ENCODE data around the gene KRTAP16-1. TPM values are rescaled to one million over a fixed set of nuclear protein-coding genes. Genes with fewer than 3 reads are reported as not detected.

KRTAP16-1 gene
- total and polyA plus RNA-seq, 2 of the 13 experiments (the other 11 are each of a cell fraction or from before 2014, with no cell fraction given), result not detected

DNA sequence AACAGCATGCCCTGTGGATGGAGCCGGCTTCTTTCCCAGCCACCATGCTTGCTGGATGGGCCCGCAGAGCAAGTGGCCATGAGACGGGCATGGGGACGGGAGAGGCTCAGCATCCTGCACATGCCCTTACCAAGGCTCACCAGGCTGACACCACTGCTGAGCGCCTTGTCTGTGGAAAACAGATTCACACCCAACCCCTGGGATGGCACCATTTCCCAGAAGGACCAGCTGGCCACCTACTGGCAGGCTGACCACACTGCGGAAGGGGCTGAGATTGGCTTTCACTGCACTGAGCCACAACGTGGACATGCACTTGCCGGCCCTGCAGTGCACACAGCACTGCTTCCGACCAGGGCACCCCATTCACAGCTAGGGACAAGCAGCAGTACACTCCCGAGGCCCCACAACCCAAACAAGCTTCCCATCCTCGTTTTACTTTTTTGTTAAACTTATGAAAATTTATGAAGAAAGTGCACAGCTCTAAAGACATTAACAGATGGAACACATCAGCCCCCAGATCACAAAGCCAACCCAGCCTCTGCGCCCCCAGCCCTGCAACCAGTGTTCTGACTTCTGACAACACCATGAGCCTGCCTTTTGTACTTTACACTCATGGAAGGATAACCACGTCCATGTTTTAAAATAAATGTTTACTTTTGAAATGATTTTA, 20.3 kb upstream of the KRTAP16-1 start (continued):
- TF ChIP-seq, protein P1, sequence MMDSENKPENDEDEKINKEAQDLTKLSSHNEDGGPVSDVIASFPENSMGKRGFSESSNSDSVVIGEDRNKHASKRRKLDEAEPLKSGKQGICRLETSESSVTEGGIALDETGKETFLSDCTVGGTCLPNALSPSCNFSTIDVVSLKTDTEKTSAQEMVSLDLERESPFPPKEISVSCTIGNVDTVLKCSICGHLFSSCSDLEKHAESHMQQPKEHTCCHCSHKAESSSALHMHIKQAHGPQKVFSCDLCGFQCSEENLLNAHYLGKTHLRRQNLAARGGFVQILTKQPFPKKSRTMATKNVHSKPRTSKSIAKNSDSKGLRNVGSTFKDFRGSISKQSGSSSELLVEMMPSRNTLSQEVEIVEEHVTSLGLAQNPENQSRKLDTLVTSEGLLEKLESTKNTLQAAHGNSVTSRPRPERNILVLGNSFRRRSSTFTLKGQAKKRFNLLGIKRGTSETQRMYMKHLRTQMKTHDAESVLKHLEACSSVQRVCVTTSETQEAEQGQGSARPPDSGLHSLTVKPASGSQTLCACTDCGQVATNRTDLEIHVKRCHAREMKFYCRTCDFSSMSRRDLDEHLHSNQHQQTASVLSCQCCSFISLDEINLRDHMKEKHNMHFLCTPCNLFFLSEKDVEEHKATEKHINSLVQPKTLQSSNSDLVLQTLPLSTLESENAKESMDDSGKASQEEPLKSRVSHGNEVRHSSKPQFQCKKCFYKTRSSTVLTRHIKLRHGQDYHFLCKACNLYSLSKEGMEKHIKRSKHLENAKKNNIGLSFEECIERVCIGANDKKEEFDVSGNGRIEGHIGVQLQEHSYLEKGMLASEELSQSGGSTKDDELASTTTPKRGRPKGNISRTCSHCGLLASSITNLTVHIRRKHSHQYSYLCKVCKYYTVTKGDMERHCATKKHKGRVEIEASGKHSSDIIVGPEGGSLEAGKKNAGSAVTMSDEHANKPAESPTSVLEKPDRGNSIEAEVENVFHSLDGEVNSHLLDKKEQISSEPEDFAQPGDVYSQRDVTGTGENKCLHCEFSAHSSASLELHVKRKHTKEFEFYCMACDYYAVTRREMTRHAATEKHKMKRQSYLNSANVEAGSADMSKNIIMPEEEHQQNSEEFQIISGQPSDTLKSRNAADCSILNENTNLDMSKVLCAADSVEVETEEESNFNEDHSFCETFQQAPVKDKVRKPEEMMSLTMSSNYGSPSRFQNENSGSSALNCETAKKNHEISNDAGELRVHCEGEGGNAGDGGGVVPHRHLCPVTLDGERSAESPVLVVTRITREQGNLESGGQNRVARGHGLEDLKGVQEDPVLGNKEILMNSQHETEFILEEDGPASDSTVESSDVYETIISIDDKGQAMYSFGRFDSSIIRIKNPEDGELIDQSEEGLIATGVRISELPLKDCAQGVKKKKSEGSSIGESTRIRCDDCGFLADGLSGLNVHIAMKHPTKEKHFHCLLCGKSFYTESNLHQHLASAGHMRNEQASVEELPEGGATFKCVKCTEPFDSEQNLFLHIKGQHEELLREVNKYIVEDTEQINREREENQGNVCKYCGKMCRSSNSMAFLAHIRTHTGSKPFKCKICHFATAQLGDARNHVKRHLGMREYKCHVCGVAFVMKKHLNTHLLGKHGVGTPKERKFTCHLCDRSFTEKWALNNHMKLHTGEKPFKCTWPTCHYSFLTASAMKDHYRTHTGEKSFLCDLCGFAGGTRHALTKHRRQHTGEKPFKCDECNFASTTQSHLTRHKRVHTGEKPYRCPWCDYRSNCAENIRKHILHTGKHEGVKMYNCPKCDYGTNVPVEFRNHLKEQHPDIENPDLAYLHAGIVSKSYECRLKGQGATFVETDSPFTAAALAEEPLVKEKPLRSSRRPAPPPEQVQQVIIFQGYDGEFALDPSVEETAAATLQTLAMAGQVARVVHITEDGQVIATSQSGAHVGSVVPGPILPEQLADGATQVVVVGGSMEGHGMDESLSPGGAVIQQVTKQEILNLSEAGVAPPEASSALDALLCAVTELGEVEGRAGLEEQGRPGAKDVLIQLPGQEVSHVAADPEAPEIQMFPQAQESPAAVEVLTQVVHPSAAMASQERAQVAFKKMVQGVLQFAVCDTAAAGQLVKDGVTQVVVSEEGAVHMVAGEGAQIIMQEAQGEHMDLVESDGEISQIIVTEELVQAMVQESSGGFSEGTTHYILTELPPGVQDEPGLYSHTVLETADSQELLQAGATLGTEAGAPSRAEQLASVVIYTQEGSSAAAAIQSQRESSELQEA (CRISPR knock-in tag; IDR thresholded peaks at IDR 0.05; ENCODE audit: not compliant biosample characterization), result no peak
- TF ChIP-seq PTBP1 (IDR thresholded peaks at IDR 0.05; ENCODE audit: low read depth, low read length, poor library complexity, severe bottlenecking), result no peak
- TF ChIP-seq, protein P2, sequence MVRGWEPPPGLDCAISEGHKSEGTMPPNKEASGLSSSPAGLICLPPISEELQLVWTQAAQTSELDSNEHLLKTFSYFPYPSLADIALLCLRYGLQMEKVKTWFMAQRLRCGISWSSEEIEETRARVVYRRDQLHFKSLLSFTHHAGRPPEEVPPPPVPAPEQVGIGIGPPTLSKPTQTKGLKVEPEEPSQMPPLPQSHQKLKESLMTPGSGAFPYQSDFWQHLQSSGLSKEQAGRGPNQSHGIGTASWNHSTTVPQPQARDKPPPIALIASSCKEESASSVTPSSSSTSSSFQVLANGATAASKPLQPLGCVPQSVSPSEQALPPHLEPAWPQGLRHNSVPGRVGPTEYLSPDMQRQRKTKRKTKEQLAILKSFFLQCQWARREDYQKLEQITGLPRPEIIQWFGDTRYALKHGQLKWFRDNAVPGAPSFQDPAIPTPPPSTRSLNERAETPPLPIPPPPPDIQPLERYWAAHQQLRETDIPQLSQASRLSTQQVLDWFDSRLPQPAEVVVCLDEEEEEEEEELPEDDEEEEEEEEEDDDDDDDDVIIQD (CRISPR knock-in tag; IDR thresholded peaks at IDR 0.05; ENCODE audit: low read depth), result no peak
- no peak for TF ChIP-seq ZNF451 (CRISPR knock-in tag; IDR thresholded peaks at IDR 0.05)
- TF ChIP-seq TMF1 (CRISPR knock-in tag; IDR thresholded peaks at IDR 0.05; ENCODE audit: low read depth), result no peak
- TF ChIP-seq ZNF816 (CRISPR knock-in tag; IDR thresholded peaks at IDR 0.05; ENCODE audit: borderline replicate concordance), result no peak
- TF ChIP-seq, protein P3, sequence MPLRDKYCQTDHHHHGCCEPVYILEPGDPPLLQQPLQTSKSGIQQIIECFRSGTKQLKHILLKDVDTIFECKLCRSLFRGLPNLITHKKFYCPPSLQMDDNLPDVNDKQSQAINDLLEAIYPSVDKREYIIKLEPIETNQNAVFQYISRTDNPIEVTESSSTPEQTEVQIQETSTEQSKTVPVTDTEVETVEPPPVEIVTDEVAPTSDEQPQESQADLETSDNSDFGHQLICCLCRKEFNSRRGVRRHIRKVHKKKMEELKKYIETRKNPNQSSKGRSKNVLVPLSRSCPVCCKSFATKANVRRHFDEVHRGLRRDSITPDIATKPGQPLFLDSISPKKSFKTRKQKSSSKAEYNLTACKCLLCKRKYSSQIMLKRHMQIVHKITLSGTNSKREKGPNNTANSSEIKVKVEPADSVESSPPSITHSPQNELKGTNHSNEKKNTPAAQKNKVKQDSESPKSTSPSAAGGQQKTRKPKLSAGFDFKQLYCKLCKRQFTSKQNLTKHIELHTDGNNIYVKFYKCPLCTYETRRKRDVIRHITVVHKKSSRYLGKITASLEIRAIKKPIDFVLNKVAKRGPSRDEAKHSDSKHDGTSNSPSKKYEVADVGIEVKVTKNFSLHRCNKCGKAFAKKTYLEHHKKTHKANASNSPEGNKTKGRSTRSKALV (CRISPR knock-in tag; IDR thresholded peaks at IDR 0.05), result no peak
- no peak for TF ChIP-seq ZZZ3 (CRISPR knock-in tag; IDR thresholded peaks at IDR 0.05; ENCODE audit: borderline replicate concordance)
- TF ChIP-seq, protein P4, sequence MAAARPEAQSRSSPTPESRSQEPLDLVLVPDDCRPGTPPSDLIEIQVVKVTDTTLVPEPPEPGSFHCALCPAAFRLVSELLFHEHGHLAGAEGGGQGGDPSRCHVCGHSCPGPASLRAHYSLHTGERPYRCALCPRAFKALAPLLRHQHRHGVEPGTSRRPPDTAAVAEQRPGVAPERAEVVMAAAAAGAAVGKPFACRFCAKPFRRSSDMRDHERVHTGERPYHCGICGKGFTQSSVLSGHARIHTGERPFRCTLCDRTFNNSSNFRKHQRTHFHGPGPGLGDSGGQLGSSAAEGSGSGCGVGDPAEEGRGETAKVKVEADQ (CRISPR knock-in tag; IDR thresholded peaks at IDR 0.05; ENCODE audit: borderline replicate concordance), result no peak
- TF ChIP-seq, protein P5, sequence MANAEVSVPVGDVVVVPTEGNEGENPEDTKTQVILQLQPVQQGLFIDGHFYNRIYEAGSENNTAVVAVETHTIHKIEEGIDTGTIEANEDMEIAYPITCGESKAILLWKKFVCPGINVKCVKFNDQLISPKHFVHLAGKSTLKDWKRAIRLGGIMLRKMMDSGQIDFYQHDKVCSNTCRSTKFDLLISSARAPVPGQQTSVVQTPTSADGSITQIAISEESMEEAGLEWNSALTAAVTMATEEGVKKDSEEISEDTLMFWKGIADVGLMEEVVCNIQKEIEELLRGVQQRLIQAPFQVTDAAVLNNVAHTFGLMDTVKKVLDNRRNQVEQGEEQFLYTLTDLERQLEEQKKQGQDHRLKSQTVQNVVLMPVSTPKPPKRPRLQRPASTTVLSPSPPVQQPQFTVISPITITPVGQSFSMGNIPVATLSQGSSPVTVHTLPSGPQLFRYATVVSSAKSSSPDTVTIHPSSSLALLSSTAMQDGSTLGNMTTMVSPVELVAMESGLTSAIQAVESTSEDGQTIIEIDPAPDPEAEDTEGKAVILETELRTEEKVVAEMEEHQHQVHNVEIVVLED (CRISPR knock-in tag; IDR thresholded peaks at IDR 0.05; ENCODE audit: borderline replicate concordance), result no peak
- TF ChIP-seq TRIM24 (CRISPR knock-in tag; IDR thresholded peaks at IDR 0.05), result no peak
- no peak for TF ChIP-seq SKI (IDR thresholded peaks at IDR 0.05; ENCODE audit: partially characterized antibody)
- TF ChIP-seq KDM5B (CRISPR knock-in tag; IDR thresholded peaks at IDR 0.05; ENCODE audit: borderline replicate concordance), result no peak

All from HepG2 (cell line).